Measurements from ENCODE around the gene IGFL2.

- TF ChIP-seq CTCF (IDR thresholded peaks at IDR 0.05) (no peak), POLR2A (IDR thresholded peaks at IDR 0.05) (no peak)
These were observed 42.2 kb downstream of the IGFL2 start for GRCh38 chr19:46189971-46190888.

Measured in vagina (tissue), 2 donors.